HG02798 (cell line): ENCODE data around the gene ART3.

Experiments
- ATAC-seq: cut with Tn5 transposase; IDR thresholded peaks from one replicate; pipeline ENCODE4 v1.9.1; 2021; ENCODE audit warnings: mild to moderate bottlenecking; ENCODE audit not compliant: unreplicated experiment, poor library complexity

The ART3 gene

DNA sequence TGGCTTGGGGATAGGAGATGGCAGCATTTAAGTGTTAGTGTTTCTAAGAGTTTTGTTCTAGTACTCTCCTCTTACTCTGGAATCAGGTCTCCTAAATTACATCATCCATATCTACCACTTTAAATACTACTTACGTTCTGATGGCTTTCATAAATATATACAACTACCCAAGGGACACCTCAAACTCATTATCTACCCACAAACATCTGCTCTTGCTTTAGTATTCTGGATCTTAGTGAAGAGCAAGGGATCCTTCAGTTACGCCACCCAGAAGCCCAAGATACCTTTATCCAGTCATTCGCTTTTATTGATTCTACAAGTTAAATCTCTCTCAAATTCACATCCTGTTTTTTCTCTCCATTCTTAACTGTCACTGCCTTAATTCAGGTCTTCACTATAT lies 66.7 kb downstream of the ART3 start:
- no peak for ATAC-seq

DNA sequence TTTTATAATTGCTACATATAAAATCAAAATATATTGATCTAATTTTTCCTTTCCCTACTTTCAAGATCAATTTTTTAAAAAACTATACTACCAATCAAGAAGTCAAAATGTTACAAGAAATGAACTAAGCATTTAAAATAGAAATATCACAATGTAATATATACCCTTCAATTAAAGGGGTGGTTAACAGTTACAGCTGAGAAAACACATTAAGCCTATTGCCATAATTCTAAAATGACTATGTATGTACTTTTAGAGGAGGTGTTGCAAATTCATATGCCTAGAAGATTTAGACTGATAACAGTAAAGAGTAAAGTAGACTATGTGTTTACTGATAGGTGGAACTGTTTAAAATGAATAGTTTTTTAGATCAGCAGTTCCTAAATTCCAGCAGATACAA lies 70.0 kb downstream of the ART3 start:
- ATAC-seq: no peak

DNA sequence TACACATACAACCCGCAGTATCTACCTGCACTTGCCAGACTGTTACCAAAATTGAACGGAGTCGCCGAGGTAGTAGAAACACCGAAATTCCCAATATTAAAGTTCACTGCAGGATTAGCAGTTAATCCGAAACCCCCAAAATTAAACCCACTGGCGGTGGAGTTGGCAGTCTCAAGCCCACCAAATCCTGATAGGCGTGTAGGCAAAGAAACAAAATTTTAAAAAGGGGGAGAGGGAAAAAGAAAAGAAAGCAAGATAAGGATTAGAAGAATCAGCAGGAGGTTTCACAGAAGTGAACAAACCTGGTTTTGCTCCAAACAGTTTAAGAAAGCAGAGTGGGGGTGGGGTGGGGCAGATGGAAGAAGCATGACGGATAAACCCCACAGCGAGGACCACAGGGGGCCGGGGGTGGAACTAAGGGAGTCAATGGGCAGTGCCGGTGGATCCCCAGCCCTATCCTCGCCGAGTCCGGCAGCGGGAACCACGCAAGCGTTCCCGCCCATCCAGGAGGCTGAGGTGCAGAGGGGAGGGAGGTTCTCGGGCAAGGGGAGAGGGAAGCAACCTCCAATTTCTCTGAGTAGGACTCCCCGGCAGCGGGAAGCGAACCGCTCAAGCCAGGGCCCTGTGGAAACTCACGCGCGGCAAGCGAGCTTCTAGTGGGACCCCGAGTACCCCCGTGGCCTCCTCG lies 73.1 kb downstream of the ART3 start:
- ATAC-seq: peak; percentile 29

DNA sequence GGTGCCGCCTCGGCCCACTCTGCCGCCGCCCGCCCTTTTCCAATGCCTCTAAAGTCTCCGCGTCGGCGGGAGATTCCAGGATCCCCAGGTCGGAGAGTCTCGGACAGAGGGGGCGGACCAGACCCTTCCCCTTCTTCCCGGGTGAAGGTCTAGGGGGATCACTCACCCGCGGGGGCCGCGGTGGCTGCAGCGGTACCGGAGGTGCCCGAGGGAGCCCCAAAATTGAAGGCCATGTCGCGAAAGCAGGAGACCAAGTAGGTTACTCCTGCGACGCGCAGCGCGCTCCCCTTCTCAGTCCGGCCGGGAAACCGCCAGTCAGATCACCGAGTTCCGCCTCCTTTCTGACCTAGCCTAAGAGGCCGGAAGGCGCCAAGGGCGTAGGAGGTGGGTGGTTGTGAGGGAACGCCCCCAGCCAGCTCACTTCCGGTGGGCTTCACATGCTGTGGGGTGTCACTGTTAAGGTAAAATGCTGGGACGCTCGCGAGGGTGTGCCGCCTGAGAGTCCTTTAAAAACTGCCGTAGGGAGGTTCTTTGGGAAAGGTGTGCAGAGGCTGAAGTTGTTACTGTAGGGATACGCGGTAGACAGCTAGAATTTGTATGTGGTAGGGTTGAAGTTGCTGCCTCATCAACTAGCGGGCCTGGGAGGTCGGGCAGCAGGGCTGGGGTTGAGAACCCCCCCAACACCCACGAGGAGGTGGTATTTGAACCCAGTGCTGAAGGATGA lies 73.8 kb downstream of the ART3 start, which contains the start of gene NUP54:
TSS of gene NUP54 (minus strand) at position 256 of the 724 bp plus-strand sequence. CDS start at position 233, 23 bp downstream.
- ATAC-seq: peak; percentile 100

DNA sequence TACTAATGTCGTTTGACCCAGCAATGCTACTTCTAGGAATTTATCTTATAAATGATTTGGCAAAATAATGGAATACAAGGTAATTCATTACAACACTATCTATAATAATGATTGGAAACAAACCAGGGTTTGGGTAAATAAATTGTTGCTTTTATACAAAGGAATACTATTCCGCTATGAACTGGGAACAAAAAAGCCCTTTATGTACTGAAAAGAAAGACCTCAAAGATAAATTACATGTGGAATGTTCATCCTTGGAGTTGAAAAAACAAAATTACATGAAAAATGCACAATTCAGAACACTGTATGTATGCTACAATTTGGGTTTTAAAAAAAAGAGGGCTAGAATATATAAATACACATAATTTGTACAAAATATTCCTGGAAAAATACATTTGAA lies 78.8 kb downstream of the ART3 start:
- ATAC-seq: no peak

DNA sequence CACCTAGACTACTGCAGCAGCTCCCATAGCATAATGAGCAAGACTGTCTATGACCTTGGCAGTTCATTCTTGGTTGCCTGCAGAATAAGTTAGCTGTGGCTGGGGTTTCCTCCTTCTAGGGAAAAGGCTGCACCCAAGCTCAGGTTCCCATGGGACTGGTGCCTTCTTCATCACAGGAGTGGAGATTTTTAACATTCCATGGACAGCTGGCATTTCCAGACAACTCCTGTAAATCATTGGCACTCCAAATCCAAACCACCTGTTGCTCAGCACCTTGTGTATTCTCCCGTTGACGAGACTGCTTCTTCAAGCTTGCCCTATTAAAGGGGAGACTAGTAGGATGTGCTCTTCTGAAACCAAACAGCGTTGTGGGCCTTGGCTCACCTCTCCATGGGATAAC lies 81.5 kb downstream of the ART3 start:
- ATAC-seq: no peak

DNA sequence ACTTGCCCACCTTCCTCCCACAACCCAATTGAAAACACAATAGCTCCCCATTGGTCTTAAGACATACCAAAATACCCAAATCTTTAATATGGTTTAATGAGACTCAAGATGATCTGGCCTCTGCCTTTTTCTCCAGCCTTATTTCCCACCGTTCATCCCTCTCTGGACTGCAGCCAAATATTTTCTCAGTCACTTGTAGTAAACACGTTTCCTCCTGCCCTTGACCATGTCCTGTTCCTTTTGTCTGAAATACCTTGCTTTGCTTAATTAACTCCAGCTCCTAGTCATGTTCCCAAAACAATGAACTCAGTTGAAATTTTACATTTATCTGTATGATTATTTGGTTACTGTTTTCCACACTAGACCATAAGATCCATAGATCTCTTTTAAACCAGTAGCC lies 82.1 kb downstream of the ART3 start:
- ATAC-seq: no peak

DNA sequence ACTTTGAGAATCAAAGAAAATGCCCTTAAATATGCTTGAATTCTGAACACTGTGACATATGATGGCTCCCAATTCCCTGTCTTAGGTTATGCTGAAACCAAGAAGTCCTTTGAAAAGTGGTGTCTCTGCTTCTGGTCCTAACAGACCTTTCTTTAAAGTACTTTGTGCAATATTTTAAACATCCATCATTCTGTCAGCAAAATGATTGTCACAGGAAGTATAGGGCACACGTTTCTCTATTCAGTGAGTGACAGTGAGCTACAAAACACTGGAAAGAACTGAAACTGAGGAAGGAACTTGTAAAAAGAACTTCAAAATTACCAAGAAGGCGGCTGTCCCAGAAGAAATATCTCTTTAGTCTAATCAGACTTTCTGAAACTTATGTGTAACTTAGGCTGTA lies 85.8 kb downstream of the ART3 start:
- no peak for ATAC-seq
